H1 (cell line): ENCODE measurements around the gene CHD8.

Experiments used
- BACH1 ChIP-seq: IDR thresholded peaks from 2 replicates; pipeline ENCODE4 v1.6.1; 2012; ENCODE audit warnings: low read length, improper control_type of control experiment
- CHD1 ChIP-seq: IDR thresholded peaks from 2 replicates; pipeline ENCODE4 v1.6.1; 2012; ENCODE audit warnings: low read depth, low read length, improper control_type of control experiment
- CHD2 ChIP-seq: IDR thresholded peaks from 2 replicates; pipeline ENCODE4 v1.6.1; 2012; ENCODE audit warnings: low read length, improper control_type of control experiment
- CTCF ChIP-seq, 3 experiments: IDR thresholded peaks; 1 replicate in 2 of 3; 2 replicates in 1 of 3; pipeline versions ENCODE4 v1.5.1 to v1.6.1; 2011; ENCODE audit warnings: low read length in 3 of 3, mild to moderate bottlenecking in 3 of 3, inconsistent platforms in 2 of 3, low read depth in 1 of 3, moderate library complexity in 1 of 3; ENCODE audit not compliant: insufficient read depth in 1 of 3; ENCODE audit errors: control extremely low read depth in 1 of 3
- EZH2 ChIP-seq: fragments of 200-600 bp; sonication (generic); IDR thresholded peaks from 2 replicates; pipeline ENCODE4 v1.7.1; 2012; ENCODE audit warnings: low read depth, mild to moderate bottlenecking, moderate library complexity, low read length, inconsistent platforms; ENCODE audit not compliant: severe bottlenecking
- FOSL1 ChIP-seq: IDR thresholded peaks from 2 replicates; pipeline ENCODE4 v1.6.1; 2011; ENCODE audit warnings: mild to moderate bottlenecking, low read depth, low read length, moderate library complexity; ENCODE audit not compliant: insufficient read depth
- GTF2F1 ChIP-seq: IDR thresholded peaks from 2 replicates; pipeline ENCODE4 v1.6.1; 2012; ENCODE audit warnings: low read depth, low read length, improper control_type of control experiment, borderline replicate concordance
- POLR2A ChIP-seq, 2 experiments: IDR thresholded peaks; 1 replicate in 1 of 2; 2 replicates in 1 of 2; pipeline ENCODE4 v1.6.1; 2011; ENCODE audit warnings: low read depth in 2 of 2, low read length in 2 of 2, mild to moderate bottlenecking in 2 of 2; ENCODE audit errors: control extremely low read depth in 1 of 2
- POLR2AphosphoS5 ChIP-seq: IDR thresholded peaks from 2 replicates; pipeline ENCODE4 v1.6.1; 2011; ENCODE audit warnings: low read depth, low read length
- RNF2 ChIP-seq: fragments of 200-900, 300-1000 bp; sonication (generic); IDR thresholded peaks from 2 replicates; pipeline ENCODE4 v1.7.1; 2016; ENCODE audit warnings: borderline replicate concordance, low read depth, mild to moderate bottlenecking, antibody characterized with exemption, low read length; ENCODE audit not compliant: poor library complexity, severe bottlenecking; ENCODE audit errors: missing control alignments
- RXRA ChIP-seq: IDR thresholded peaks from 2 replicates; pipeline ENCODE4 v1.6.1; 2011; ENCODE audit warnings: low read depth, mild to moderate bottlenecking, low read length, moderate library complexity; ENCODE audit not compliant: insufficient read depth
- SIN3A ChIP-seq, 2 experiments: IDR thresholded peaks in 1 of 2; conservative IDR thresholded peaks in 1 of 2; 2 replicates each; pipeline ENCODE4 v1.6.1; 2011 to 2012; ENCODE audit warnings: low read length in 2 of 2, improper control_type of control experiment in 1 of 2, low read depth in 1 of 2, mild to moderate bottlenecking in 1 of 2
- ZNF274 ChIP-seq: IDR thresholded peaks from 2 replicates; pipeline ENCODE4 v1.7.0; 2012; ENCODE audit warnings: low read length, borderline replicate concordance; ENCODE audit errors: extremely low read depth

DNA sequence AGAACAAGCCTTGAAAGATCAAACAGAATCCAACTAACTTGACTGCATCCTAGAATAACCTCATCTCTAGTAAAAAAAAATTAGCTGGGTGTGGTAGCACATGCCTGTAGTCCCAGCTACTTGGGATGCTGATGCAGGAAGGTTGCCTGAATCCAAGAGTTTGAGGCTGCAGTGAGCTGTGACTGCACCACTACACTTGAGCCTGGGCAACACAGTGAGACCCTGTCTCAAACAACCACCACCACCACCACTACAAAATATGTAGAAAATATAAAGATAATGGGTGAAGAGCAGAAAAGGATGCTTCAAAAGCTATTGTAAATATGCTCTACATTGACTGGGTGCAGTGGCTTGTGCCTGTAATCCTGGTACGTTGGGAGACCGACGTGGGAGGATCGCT, 99.4 kb downstream of the CHD8 start:
- TF ChIP-seq EZH2, result no peak
- TF ChIP-seq CHD2, result no peak
- TF ChIP-seq FOSL1, result no peak
- TF ChIP-seq BACH1, result no peak
- TF ChIP-seq RNF2, result no peak
- no peak for TF ChIP-seq CTCF (IDR thresholded peaks at IDR 0.05; ENCODE audit: control extremely low read depth in 1 of 3, insufficient read depth in 1 of 3, low read depth in 1 of 3, low read length in 3 of 3)
- no peak for TF ChIP-seq ZNF274
- TF ChIP-seq RXRA, result no peak
- no peak for TF ChIP-seq CHD1
- no peak for TF ChIP-seq SIN3A (conservative IDR thresholded peaks at IDR 0.05 in 1 of 2, IDR thresholded peaks at IDR 0.05 in 1 of 2; ENCODE audit: low read depth in 1 of 2, low read length in 2 of 2)
- TF ChIP-seq POLR2A (IDR thresholded peaks at IDR 0.05; ENCODE audit: control extremely low read depth in 1 of 2, low read depth in 2 of 2, low read length in 2 of 2), result no peak
- no peak for TF ChIP-seq POLR2AphosphoS5
- TF ChIP-seq GTF2F1, result no peak
